Measurements from ENCODE around the gene NEU1. TPM values are rescaled to one million over a fixed set of nuclear protein-coding genes. Genes with fewer than 3 reads are reported as not detected.

NEU1 gene
- total RNA-seq, 1 donor from 2014 or later: 21.6 TPM

GRCh38 chr6:31906122-31906521 lies 43.5 kb upstream of the NEU1 start:
- intact Hi-C loops (cut with DNase I): no loop called here
- no peak overlapping the region for H3K4me3 ChIP-seq
- no peaks in the 10 kb centered on the region for H3K27me3 ChIP-seq
- H3K27ac ChIP-seq: no peak overlapping the region
- no peak for DNase-seq (ENCODE audit: low spot score in 2 of 2)
- no peaks in the 10 kb centered on the region for H3K36me3 ChIP-seq
- peaks cover 7% of the 10 kb centered on the region in 2 donors for H3K4me1 ChIP-seq
- TF ChIP-seq CTCF (IDR thresholded peaks at IDR 0.05): no peak
- no peaks in the 10 kb centered on the region for H3K9me3 ChIP-seq

- H3K9me3 ChIP-seq: no peaks in the 10 kb centered on the region
- H3K36me3 ChIP-seq: no peaks in the 10 kb centered on the region
- H3K4me3 ChIP-seq: no peak overlapping the region
- H3K27ac ChIP-seq: no peak overlapping the region
- intact Hi-C loops (cut with DNase I): no loop called here
- no peak for DNase-seq (ENCODE audit: low spot score in 2 of 2)
- TF ChIP-seq CTCF (IDR thresholded peaks at IDR 0.05): no peak
- no peaks in the 10 kb centered on the region for H3K27me3 ChIP-seq
- peaks cover 4 to 7% of the 10 kb centered on the region in 2 donors for H3K4me1 ChIP-seq
Observed at GRCh38 chr6:31905041-31905440, 42.4 kb upstream of the NEU1 start.

- H3K27ac ChIP-seq: peak overlapping the region in 1 of 2 donors; percentile 23
- intact Hi-C loops (cut with DNase I): loop anchor here (2.0 to 5.0 kb wide), 2 partner anchors 41 to 1368 kb away; partner anchors contain the start of genes RPS18 and VPS52
Observed at GRCh38 chr6:31903957-31904356, 41.3 kb upstream of the NEU1 start.

GRCh38 chr6:31901953-31902643 lies 39.5 kb upstream of the NEU1 start, which contains the start of gene ZBTB12:
TSS of gene ZBTB12 (minus strand) at chr6:31902086. CDS start at chr6:31901305, 781 bp downstream.
- peak; percentile 63 to 94 for DNase-seq (ENCODE audit: low spot score in 2 of 2)
- intact Hi-C loops (cut with DNase I): loop anchor here (2.0 to 5.0 kb wide), 2 partner anchors 43 to 1370 kb away; partner anchors contain the start of genes RPS18 and VPS52
- Histone ChIP-seq H3K27me3 (no peaks in the 10 kb centered on the region), H3K4me3 (peak within 1 kb of the TSS; percentile 79 to 88), H3K27ac (peak within 1 kb of the TSS; percentile 77), H3K36me3 (no peaks in the 10 kb centered on the region), H3K9me3 (no peaks in the 10 kb centered on the region), H3K4me1 (peaks cover 6 to 7% of the 10 kb centered on the region in 2 donors)
- no peak for TF ChIP-seq CTCF (IDR thresholded peaks at IDR 0.05)

More at GRCh38 chr6:31903957-31904356, 41.3 kb upstream of the NEU1 start:
- no peaks in the 10 kb centered on the region for H3K36me3 ChIP-seq
- TF ChIP-seq CTCF (IDR thresholded peaks at IDR 0.05): no peak
- no peaks in the 10 kb centered on the region for H3K9me3 ChIP-seq
- H3K27me3 ChIP-seq: no peaks in the 10 kb centered on the region
- no peak overlapping the region for H3K4me3 ChIP-seq
- H3K4me1 ChIP-seq: peaks cover 4 to 7% of the 10 kb centered on the region in 2 donors
- DNase-seq (ENCODE audit: low spot score in 2 of 2): no peak

GRCh38 chr6:31901415-31901952 lies 38.9 kb upstream of the NEU1 start:
- peak overlapping the region; percentile 77 for H3K27ac ChIP-seq
- TF ChIP-seq CTCF (IDR thresholded peaks at IDR 0.05): no peak
- no peaks in the 10 kb centered on the region for H3K9me3 ChIP-seq
- H3K36me3 ChIP-seq: no peaks in the 10 kb centered on the region
- intact Hi-C loops (cut with DNase I): loop anchor here (5.0 kb wide), 1 partner anchor 1371 kb away; the partner anchor contains the start of genes RPS18 and VPS52
- no peak for DNase-seq (ENCODE audit: low spot score in 2 of 2)
- H3K4me1 ChIP-seq: peaks cover 6 to 7% of the 10 kb centered on the region in 2 donors
- H3K4me3 ChIP-seq: peak overlapping the region; percentile 79 to 88
- no peaks in the 10 kb centered on the region for H3K27me3 ChIP-seq

Measured in ascending aorta (tissue), 2 donors.